Measurements from ENCODE around the gene LHFPL2.

Gene LHFPL2

GRCh38 chr5:78613756-78614155, 34.8 kb downstream of the LHFPL2 start:
- Histone ChIP-seq H3K4me1 (ENCODE audit: control insufficient read depth, low read depth, low read length) (peaks cover 4% of the 10 kb centered on the region), H3K4ac (ENCODE audit: low read depth, low read length) (no peak overlapping the region), H3K18ac (ENCODE audit: low read length) (no peak overlapping the region), H2AK5ac (ENCODE audit: low read length) (no peak overlapping the region), H3K79me1 (ENCODE audit: low read length) (peaks cover 19% of the 10 kb centered on the region), H3K4me3 (ENCODE audit: low read length) (no peak overlapping the region), H2BK120ac (ENCODE audit: low read depth, low read length) (no peak overlapping the region), H2BK15ac (replicated peaks; ENCODE audit: low read depth) (no peak overlapping the region), H3K23ac (ENCODE audit: low read length) (no peak overlapping the region), H3K4me2 (ENCODE audit: low read length) (no peak overlapping the region), H4K5ac (ENCODE audit: low read length) (no peak overlapping the region), H3K36me3 (ENCODE audit: control insufficient read depth, insufficient read depth, low read length) (no peaks in the 10 kb centered on the region), H4K8ac (ENCODE audit: low read depth, low read length) (no peak overlapping the region), H2BK5ac (ENCODE audit: low read length) (no peak overlapping the region), H3K9ac (ENCODE audit: low read length) (no peak overlapping the region), H3K27me3 (ENCODE audit: insufficient read depth, low read length, poor library complexity) (no peaks in the 10 kb centered on the region), H3K27ac (ENCODE audit: low read depth, low read length) (no peak overlapping the region), H3K56ac (ENCODE audit: low read length) (no peak overlapping the region), H3K79me2 (ENCODE audit: control insufficient read depth, insufficient read depth, low read length) (peaks cover 6% of the 10 kb centered on the region)
- no peak for DNase-seq
- no CpG with 5 or more reads among the region's 4 CpGs for WGBS (ENCODE audit: extremely low coverage, insufficient coverage, low lambda C conversion rate)

DNA sequence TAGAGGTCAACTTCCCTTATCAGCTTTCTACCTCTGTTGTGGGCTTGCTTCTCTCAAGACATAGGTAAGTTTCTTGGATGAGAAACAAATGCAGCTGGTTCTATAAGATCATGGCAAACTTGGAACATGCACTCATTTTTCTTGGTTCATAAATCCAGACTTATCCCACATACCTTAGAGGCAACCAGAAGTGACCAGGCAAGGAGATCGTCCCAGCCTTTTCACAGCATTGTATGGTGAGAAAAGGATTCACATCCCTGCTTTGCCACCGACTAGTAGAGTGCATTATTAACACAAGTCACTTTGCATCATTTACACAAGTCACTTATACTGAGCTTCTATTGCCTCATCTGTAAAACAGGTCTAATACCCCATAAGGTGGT, 35.4 kb downstream of the LHFPL2 start:
- peaks cover 4% of the 10 kb centered on the region for H3K4me1 ChIP-seq (ENCODE audit: control insufficient read depth, low read depth, low read length)
- H4K8ac ChIP-seq (ENCODE audit: low read depth, low read length), result no peak overlapping the region
- no peak overlapping the region for H2BK120ac ChIP-seq (ENCODE audit: low read depth, low read length)
- no peaks in the 10 kb centered on the region for H3K36me3 ChIP-seq (ENCODE audit: control insufficient read depth, insufficient read depth, low read length)
- no peak overlapping the region for H3K9ac ChIP-seq (ENCODE audit: low read length)
- no peak overlapping the region for H3K4me2 ChIP-seq (ENCODE audit: low read length)
- no peak overlapping the region for H2BK5ac ChIP-seq (ENCODE audit: low read length)
- H3K79me2 ChIP-seq (ENCODE audit: control insufficient read depth, insufficient read depth, low read length), result peaks cover 6% of the 10 kb centered on the region
- H3K56ac ChIP-seq (ENCODE audit: low read length), result no peak overlapping the region
- H3K4ac ChIP-seq (ENCODE audit: low read depth, low read length), result no peak overlapping the region
- no peaks in the 10 kb centered on the region for H3K27me3 ChIP-seq (ENCODE audit: insufficient read depth, low read length, poor library complexity)
- no CpG with 5 or more reads among the region's 2 CpGs for WGBS (ENCODE audit: extremely low coverage, insufficient coverage, low lambda C conversion rate)
- no peak overlapping the region for H3K18ac ChIP-seq (ENCODE audit: low read length)
- H2AK5ac ChIP-seq (ENCODE audit: low read length), result no peak overlapping the region
- H3K4me3 ChIP-seq (ENCODE audit: low read length), result no peak overlapping the region
- no peak for DNase-seq
- no peak overlapping the region for H4K5ac ChIP-seq (ENCODE audit: low read length)
- H3K23ac ChIP-seq (ENCODE audit: low read length), result no peak overlapping the region
- H2BK15ac ChIP-seq (replicated peaks; ENCODE audit: low read depth), result no peak overlapping the region
- H3K79me1 ChIP-seq (ENCODE audit: low read length), result peaks cover 16% of the 10 kb centered on the region
- H3K27ac ChIP-seq (ENCODE audit: low read depth, low read length), result no peak overlapping the region

GRCh38 chr5:78612227-78613150, 36.1 kb downstream of the LHFPL2 start:
- Histone ChIP-seq H3K4ac (ENCODE audit: low read depth, low read length) (no peak overlapping the region), H3K56ac (ENCODE audit: low read length) (no peak overlapping the region), H3K9ac (ENCODE audit: low read length) (no peak overlapping the region), H3K79me1 (ENCODE audit: low read length) (peaks cover 16% of the 10 kb centered on the region), H3K36me3 (ENCODE audit: control insufficient read depth, insufficient read depth, low read length) (no peaks in the 10 kb centered on the region), H3K27ac (ENCODE audit: low read depth, low read length) (no peak overlapping the region), H2BK120ac (ENCODE audit: low read depth, low read length) (no peak overlapping the region), H3K4me2 (ENCODE audit: low read length) (no peak overlapping the region), H3K4me1 (ENCODE audit: control insufficient read depth, low read depth, low read length) (peaks cover 4% of the 10 kb centered on the region), H3K79me2 (ENCODE audit: control insufficient read depth, insufficient read depth, low read length) (peaks cover 6% of the 10 kb centered on the region), H3K4me3 (ENCODE audit: low read length) (no peak overlapping the region), H3K18ac (ENCODE audit: low read length) (peak overlapping the region; percentile 6), H2BK5ac (ENCODE audit: low read length) (no peak overlapping the region), H2AK5ac (ENCODE audit: low read length) (no peak overlapping the region), H4K5ac (ENCODE audit: low read length) (no peak overlapping the region), H3K27me3 (ENCODE audit: insufficient read depth, low read length, poor library complexity) (no peaks in the 10 kb centered on the region), H3K23ac (ENCODE audit: low read length) (no peak overlapping the region), H2BK15ac (replicated peaks; ENCODE audit: low read depth) (no peak overlapping the region), H4K8ac (ENCODE audit: low read depth, low read length) (no peak overlapping the region)
- no peak for DNase-seq
- WGBS (ENCODE audit: extremely low coverage, insufficient coverage, low lambda C conversion rate), result no CpG with 5 or more reads among the region's 3 CpGs

DNA sequence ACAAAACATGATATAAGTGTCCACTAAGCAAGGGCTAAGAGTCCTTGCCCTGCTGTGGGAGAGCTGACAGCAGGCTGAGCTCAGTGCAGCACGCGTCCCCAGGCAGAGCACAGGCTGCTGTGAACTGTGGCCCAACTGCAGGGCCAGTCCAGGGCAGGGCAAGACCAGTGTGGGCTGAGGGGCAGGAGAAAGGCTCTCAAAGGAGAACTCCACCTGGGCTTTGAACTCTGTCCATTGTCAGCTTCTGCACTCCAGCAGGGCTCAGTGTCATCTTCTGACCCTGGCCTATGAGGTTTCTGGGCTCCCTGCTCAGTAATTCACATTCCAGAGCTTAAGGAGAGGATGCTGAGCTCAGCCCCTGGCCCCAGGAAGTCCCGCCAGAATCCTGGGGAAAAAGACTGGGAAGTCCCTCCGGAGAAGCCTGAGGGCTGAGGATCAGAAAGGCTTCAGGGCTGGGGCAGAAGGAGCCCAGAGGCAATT, 37.4 kb downstream of the LHFPL2 start:
- Histone ChIP-seq H3K36me3 (ENCODE audit: control insufficient read depth, insufficient read depth, low read length) (no peaks in the 10 kb centered on the region), H3K79me2 (ENCODE audit: control insufficient read depth, insufficient read depth, low read length) (peaks cover 6% of the 10 kb centered on the region), H3K79me1 (ENCODE audit: low read length) (peaks cover 14% of the 10 kb centered on the region), H4K8ac (ENCODE audit: low read depth, low read length) (no peak overlapping the region), H3K9ac (ENCODE audit: low read length) (no peak overlapping the region), H3K18ac (ENCODE audit: low read length) (no peak overlapping the region), H3K27me3 (ENCODE audit: insufficient read depth, low read length, poor library complexity) (no peaks in the 10 kb centered on the region), H3K27ac (ENCODE audit: low read depth, low read length) (no peak overlapping the region), H2BK120ac (ENCODE audit: low read depth, low read length) (no peak overlapping the region), H2AK5ac (ENCODE audit: low read length) (no peak overlapping the region), H3K23ac (ENCODE audit: low read length) (no peak overlapping the region), H3K4me3 (ENCODE audit: low read length) (no peak overlapping the region), H2BK5ac (ENCODE audit: low read length) (no peak overlapping the region), H3K4me2 (ENCODE audit: low read length) (no peak overlapping the region), H2BK15ac (replicated peaks; ENCODE audit: low read depth) (no peak overlapping the region), H4K5ac (ENCODE audit: low read length) (no peak overlapping the region), H3K4me1 (ENCODE audit: control insufficient read depth, low read depth, low read length) (peaks cover 4% of the 10 kb centered on the region), H3K4ac (ENCODE audit: low read depth, low read length) (no peak overlapping the region), H3K56ac (ENCODE audit: low read length) (no peak overlapping the region)
- DNase-seq, result peak; percentile 94
- WGBS (ENCODE audit: extremely low coverage, insufficient coverage, low lambda C conversion rate), result no CpG with 5 or more reads among the region's 4 CpGs

GRCh38 chr5:78610636-78611035, 37.9 kb downstream of the LHFPL2 start:
- Histone ChIP-seq H3K36me3 (ENCODE audit: control insufficient read depth, insufficient read depth, low read length) (no peaks in the 10 kb centered on the region), H2BK15ac (replicated peaks; ENCODE audit: low read depth) (no peak overlapping the region), H3K27me3 (ENCODE audit: insufficient read depth, low read length, poor library complexity) (no peaks in the 10 kb centered on the region), H3K27ac (ENCODE audit: low read depth, low read length) (no peak overlapping the region), H3K56ac (ENCODE audit: low read length) (no peak overlapping the region), H2BK120ac (ENCODE audit: low read depth, low read length) (no peak overlapping the region), H2BK5ac (ENCODE audit: low read length) (no peak overlapping the region), H3K9ac (ENCODE audit: low read length) (no peak overlapping the region), H3K4me1 (ENCODE audit: control insufficient read depth, low read depth, low read length) (peaks cover 4% of the 10 kb centered on the region), H3K4ac (ENCODE audit: low read depth, low read length) (no peak overlapping the region), H3K79me1 (ENCODE audit: low read length) (peaks cover 14% of the 10 kb centered on the region), H2AK5ac (ENCODE audit: low read length) (no peak overlapping the region), H3K4me2 (ENCODE audit: low read length) (no peak overlapping the region), H4K5ac (ENCODE audit: low read length) (no peak overlapping the region), H3K18ac (ENCODE audit: low read length) (no peak overlapping the region), H4K8ac (ENCODE audit: low read depth, low read length) (no peak overlapping the region), H3K79me2 (ENCODE audit: control insufficient read depth, insufficient read depth, low read length) (peaks cover 6% of the 10 kb centered on the region), H3K4me3 (ENCODE audit: low read length) (no peak overlapping the region), H3K23ac (ENCODE audit: low read length) (no peak overlapping the region)
- WGBS (ENCODE audit: extremely low coverage, insufficient coverage, low lambda C conversion rate), result no CpG with 5 or more reads among the region's 3 CpGs
- DNase-seq, result no peak
